Esophagus muscularis mucosa (tissue), 4 donors: ENCODE results near the gene FBXO2. TPM values are rescaled to one million over a fixed set of nuclear protein-coding genes. Genes with fewer than 3 reads are reported as not detected.

Source experiments
- DNase-seq: peaks from one replicate; pipeline ENCODE4 v3.0.0-alpha.2; 2017; ENCODE audit errors: extremely low spot score
- H3K27ac ChIP-seq, 4 donors: fragments of 200-600 bp; sonication (generic); replicated peaks in 1 of 4; 1 replicate in 3 of 4; 2 replicates in 1 of 4; pipeline ENCODE4 v1.5.1; 2016 to 2019; ENCODE audit warnings: mild to moderate bottlenecking in 1 of 4
- H3K27me3 ChIP-seq, 4 donors: fragments of 200-600 bp; sonication (generic); one replicate each; pipeline versions ENCODE4 v1.5.1 to v1.6.0; 2016 to 2019
- H3K36me3 ChIP-seq, 4 donors: fragments of 200-600 bp; sonication (generic); one replicate each; pipeline ENCODE4 v1.5.1; 2016 to 2019
- H3K4me1 ChIP-seq, 4 donors: fragments of 200-600 bp; sonication (generic); one replicate each; pipeline ENCODE4 v1.5.1; 2016 to 2019
- H3K4me3 ChIP-seq, 4 donors: fragments of 200-600 bp; sonication (generic); 1 replicate in 2 of 4; 2 replicates in 2 of 4; pipeline ENCODE4 v1.5.1; 2016 to 2019; ENCODE audit warnings: mild to moderate bottlenecking in 4 of 4, moderate library complexity in 1 of 4
- H3K9me3 ChIP-seq, 4 donors: fragments of 200-600 bp; sonication (generic); 1 replicate in 3 of 4; 2 replicates in 1 of 4; pipeline ENCODE4 v1.5.1; 2016 to 2019
- CTCF ChIP-seq, 3 experiments: fragments of 200-600 bp in 2 of 3; fragments of 450-650 bp in 1 of 3; sonication (generic) in 2 of 3; IDR thresholded peaks; one replicate each; pipeline ENCODE4 v1.5.1; 2017 to 2019; ENCODE audit warnings: antibody characterized with exemption in 3 of 3, mild to moderate bottlenecking in 2 of 3, moderate library complexity in 1 of 3
- EP300 ChIP-seq: sonication (generic); formaldehyde crosslinking; IDR thresholded peaks from one replicate; pipeline ENCODE4 v1.6.1; 2017; ENCODE audit warnings: antibody characterized with exemption
- POLR2A ChIP-seq: fragments of 450-650 bp; IDR thresholded peaks from one replicate; pipeline ENCODE4 v1.6.1; 2017; ENCODE audit warnings: antibody characterized with exemption, moderate library complexity, mild to moderate bottlenecking, low read depth
- POLR2AphosphoS5 ChIP-seq, 2 donors: sonication (generic); formaldehyde crosslinking; IDR thresholded peaks; one replicate each; pipeline ENCODE4 v1.6.1; 2017; ENCODE audit warnings: antibody characterized with exemption in 2 of 2
- WGBS: methylation state at CpG from one replicate; pipeline ENCODE4 v1.1.5; 2018; 5-methylcytosine and 5-hydroxymethylcytosine counted together
- intact Hi-C: fragments of 100-400 bp; cut with DNase I; formaldehyde crosslinking; loops from one replicate; pipeline ENCODE4 v1.15.1; 2023
- total RNA-seq, 4 donors: library from RNA; depleted of rRNA; stranded (reverse); fragments of >200 nt; gene quantifications; one replicate each; pipeline versions ENCODE4 v1.1.0 to v1.2.1, GENCODE V29; 2016

The FBXO2 gene
- total RNA-seq, 4 donors from 2014 or later = 3.1 to 12.0 (median 8.3) TPM

- Histone ChIP-seq H3K27me3 (peaks cover 0 to 88% (median 14%) of the 10 kb centered on the region in 4 donors), H3K4me1 (peaks cover 0 to 15% (median 11%) of the 10 kb centered on the region in 4 donors), H3K4me3 (no peak overlapping the region), H3K27ac (no peak overlapping the region), H3K9me3 (no peaks in the 10 kb centered on the region), H3K36me3 (no peaks in the 10 kb centered on the region)
- no peak for DNase-seq
- TF ChIP-seq POLR2A (no peak), EP300 (no peak), POLR2AphosphoS5 (IDR thresholded peaks at IDR 0.05) (no peak), CTCF (IDR thresholded peaks at IDR 0.05) (no peak)
- WGBS = 56% methylated on average over 23 of the region's 34 CpGs
- intact Hi-C loops = no loop called here
These were observed 46.6 kb upstream of the FBXO2 start for GRCh38 chr1:11700601-11701467.

- Histone ChIP-seq H3K36me3 (no peaks in the 10 kb centered on the region), H3K4me3 (no peak overlapping the region), H3K4me1 (peaks cover 0 to 19% (median 17%) of the 10 kb centered on the region in 4 donors), H3K27ac (no peak overlapping the region), H3K9me3 (no peaks in the 10 kb centered on the region), H3K27me3 (peaks cover 0 to 90% (median 14%) of the 10 kb centered on the region in 4 donors)
- TF ChIP-seq POLR2AphosphoS5 (IDR thresholded peaks at IDR 0.05) = no peak
- no peak for TF ChIP-seq CTCF (IDR thresholded peaks at IDR 0.05)
- no peak for TF ChIP-seq POLR2A
- no peak for TF ChIP-seq EP300
- WGBS = 78% methylated on average over 4 of the region's 5 CpGs
- no peak for DNase-seq
- intact Hi-C loops = no loop called here
These were observed 43.6 kb upstream of the FBXO2 start for GRCh38 chr1:11697893-11698210.

- no peaks in the 10 kb centered on the region for H3K36me3 ChIP-seq
- no peak for TF ChIP-seq POLR2AphosphoS5 (IDR thresholded peaks at IDR 0.05)
- no peak for TF ChIP-seq EP300
- no peak for TF ChIP-seq CTCF (IDR thresholded peaks at IDR 0.05)
- TF ChIP-seq POLR2A = no peak
- H3K27me3 ChIP-seq = peaks cover 0 to 90% (median 19%) of the 10 kb centered on the region in 4 donors
- H3K4me3 ChIP-seq = no peak overlapping the region
- peaks cover 0 to 24% (median 22%) of the 10 kb centered on the region in 4 donors for H3K4me1 ChIP-seq
- no peak overlapping the region for H3K27ac ChIP-seq
- no peaks in the 10 kb centered on the region for H3K9me3 ChIP-seq
- intact Hi-C loops = no loop called here
- DNase-seq = no peak
- 78% methylated on average over 7 of the region's 8 CpGs for WGBS
These were observed 43.1 kb upstream of the FBXO2 start for GRCh38 chr1:11697188-11697892.

GRCh38 chr1:11695861-11696260 lies 41.6 kb upstream of the FBXO2 start:
- TF ChIP-seq POLR2AphosphoS5 (IDR thresholded peaks at IDR 0.05) = no peak
- TF ChIP-seq CTCF (IDR thresholded peaks at IDR 0.05) = no peak
- no peak for TF ChIP-seq EP300
- TF ChIP-seq POLR2A = no peak
- no peaks in the 10 kb centered on the region for H3K36me3 ChIP-seq
- intact Hi-C loops = no loop called here
- H3K27ac ChIP-seq = no peak overlapping the region
- H3K27me3 ChIP-seq = peaks cover 5 to 94% (median 24%) of the 10 kb centered on the region in 4 donors
- no peak overlapping the region for H3K4me3 ChIP-seq
- peaks cover 4 to 27% (median 26%) of the 10 kb centered on the region in 4 donors for H3K4me1 ChIP-seq
- no peaks in the 10 kb centered on the region for H3K9me3 ChIP-seq
- no peak for DNase-seq
- 86% methylated on average over 5 of the region's 6 CpGs for WGBS
